Activated T-helper 17 cell treated with anti-CD3 and anti-CD28 coated beads, Interleukin-2, amount 50 U/mL, for 72 hours (primary cell): Measurements from ENCODE around the gene PRR11. TPM values are rescaled to one million over a fixed set of nuclear protein-coding genes. Genes with fewer than 3 reads are reported as not detected.
"Not testable (repeated sequence)": the region's sequence is repeated elsewhere in the genome, so short reads cannot be mapped to it uniquely, and the experiment has no call there.

Experiments
- ATAC-seq: fragments of 150-1000 bp; cut with Tn5 transposase; replicated peaks from 2 replicates; pipeline ENCODE4 v1.10.0; 2021; ENCODE audit warnings: mild to moderate bottlenecking, moderate library complexity
- H3K27ac Mint-ChIP-seq: one replicate; pipeline ENCODE4 v1.8.0; 2022; ENCODE audit warnings: mixed read lengths
- H3K27me3 Mint-ChIP-seq: one replicate; pipeline ENCODE4 v1.8.0; 2022; ENCODE audit warnings: mixed read lengths
- H3K36me3 Mint-ChIP-seq: one replicate; pipeline ENCODE4 v1.8.0; 2022; ENCODE audit warnings: low read depth, mild to moderate bottlenecking, mixed read lengths
- H3K4me1 Mint-ChIP-seq: one replicate; pipeline ENCODE4 v1.8.0; 2022; ENCODE audit warnings: mixed read lengths
- H3K4me3 Mint-ChIP-seq: one replicate; pipeline ENCODE4 v1.8.0; 2022; ENCODE audit warnings: mild to moderate bottlenecking, mixed read lengths
- H3K9me3 Mint-ChIP-seq: one replicate; pipeline ENCODE4 v1.8.0; 2022; ENCODE audit warnings: mixed read lengths
- total RNA-seq, 2 donors: library from RNA; stranded (reverse); gene quantifications; one replicate each; pipeline ENCODE4 v1.2.3, GENCODE V29; 2022

Gene PRR11
- total RNA-seq, 2 donors from 2014 or later = 74.5 to 76.9 TPM

DNA sequence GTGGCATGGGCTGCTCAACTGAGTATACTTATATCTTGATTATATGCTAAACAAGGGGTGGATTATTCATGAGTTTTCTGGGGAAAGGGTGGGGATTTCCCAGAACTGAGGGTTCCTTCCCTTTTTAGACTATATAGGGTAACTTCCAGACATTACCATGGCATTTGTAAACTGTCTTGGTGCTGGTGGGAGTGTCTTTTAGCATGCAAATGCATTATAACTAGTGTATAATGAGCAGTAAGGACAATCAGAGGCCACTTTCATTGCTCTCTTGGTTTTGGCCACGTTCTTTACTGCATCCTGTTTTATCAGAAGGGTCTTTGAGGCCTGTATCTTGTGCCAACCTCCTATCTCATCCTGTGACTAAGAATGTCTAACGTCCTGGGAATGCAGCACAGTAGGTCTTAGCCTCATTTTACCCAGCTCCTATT, 12.0 kb downstream of the PRR11 start:
- H3K27me3 Mint-ChIP-seq = no peaks in the 10 kb centered on the region
- peaks cover 4% of the 10 kb centered on the region for H3K4me1 Mint-ChIP-seq
- no peaks in the 10 kb centered on the region for H3K9me3 Mint-ChIP-seq
- ATAC-seq = peak; percentile 29
- H3K27ac Mint-ChIP-seq = no peak overlapping the region
- H3K36me3 Mint-ChIP-seq = peaks cover 6% of the 10 kb centered on the region
- no peak overlapping the region for H3K4me3 Mint-ChIP-seq

DNA sequence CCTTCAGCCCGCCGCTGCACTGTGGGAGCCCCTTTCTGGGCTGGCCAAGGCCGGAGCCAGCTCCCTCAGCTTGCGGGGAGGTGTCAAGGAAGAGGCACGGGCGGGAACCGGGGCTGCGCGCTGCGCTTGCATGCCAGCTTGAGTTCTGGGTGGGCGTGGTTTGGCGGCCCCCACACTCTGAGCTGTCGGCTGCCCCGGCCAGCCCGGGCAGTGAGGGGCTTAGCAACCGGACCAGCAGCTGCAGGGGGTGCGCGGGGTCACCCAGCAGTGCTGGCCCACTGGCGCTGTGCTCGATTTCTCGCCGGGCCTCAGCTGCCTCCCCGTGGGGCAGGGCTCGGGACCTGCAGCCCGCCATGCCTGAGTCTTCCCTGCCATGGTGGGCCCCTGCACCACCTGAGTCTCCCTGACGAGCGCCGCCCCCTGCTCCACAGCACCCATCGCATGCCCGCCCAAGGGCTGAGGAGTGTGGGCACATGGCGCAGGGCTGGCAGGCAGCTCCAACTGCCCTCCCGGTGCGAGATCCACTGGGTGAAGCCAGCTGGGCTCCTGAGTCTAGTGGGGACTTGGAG, 17.0 kb downstream of the PRR11 start:
- peaks cover 6% of the 10 kb centered on the region for H3K36me3 Mint-ChIP-seq
- H3K4me3 Mint-ChIP-seq = no peak overlapping the region
- ATAC-seq = no peak
- H3K4me1 Mint-ChIP-seq = peaks cover 9% of the 10 kb centered on the region
- no peaks in the 10 kb centered on the region for H3K27me3 Mint-ChIP-seq
- H3K27ac Mint-ChIP-seq = no peak overlapping the region
- no peaks in the 10 kb centered on the region for H3K9me3 Mint-ChIP-seq

DNA sequence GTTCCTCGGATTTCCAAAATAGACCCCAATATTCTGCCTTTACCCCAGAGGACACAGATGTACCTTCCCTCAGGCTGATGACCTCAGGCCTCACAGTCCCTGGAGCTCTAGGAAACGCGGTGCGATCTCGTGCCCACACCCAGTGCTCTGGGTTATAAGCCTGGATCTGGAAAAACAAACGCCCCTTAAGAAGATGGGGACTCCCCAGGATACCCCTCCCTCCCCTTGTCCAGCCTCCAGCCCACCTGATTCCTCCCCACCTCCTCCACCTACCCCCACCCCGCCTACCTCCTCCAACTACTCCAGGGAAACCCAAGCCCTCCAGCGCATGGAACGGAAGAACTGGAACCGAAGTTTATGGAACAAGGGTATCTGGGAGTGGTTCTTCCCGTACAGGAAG, 19.1 kb downstream of the PRR11 start:
- no peak overlapping the region for H3K4me3 Mint-ChIP-seq
- no peak for ATAC-seq
- no peaks in the 10 kb centered on the region for H3K9me3 Mint-ChIP-seq
- H3K27ac Mint-ChIP-seq = no peak overlapping the region
- H3K36me3 Mint-ChIP-seq = peaks cover 6% of the 10 kb centered on the region
- H3K4me1 Mint-ChIP-seq = peaks cover 6% of the 10 kb centered on the region
- H3K27me3 Mint-ChIP-seq = no peaks in the 10 kb centered on the region

DNA sequence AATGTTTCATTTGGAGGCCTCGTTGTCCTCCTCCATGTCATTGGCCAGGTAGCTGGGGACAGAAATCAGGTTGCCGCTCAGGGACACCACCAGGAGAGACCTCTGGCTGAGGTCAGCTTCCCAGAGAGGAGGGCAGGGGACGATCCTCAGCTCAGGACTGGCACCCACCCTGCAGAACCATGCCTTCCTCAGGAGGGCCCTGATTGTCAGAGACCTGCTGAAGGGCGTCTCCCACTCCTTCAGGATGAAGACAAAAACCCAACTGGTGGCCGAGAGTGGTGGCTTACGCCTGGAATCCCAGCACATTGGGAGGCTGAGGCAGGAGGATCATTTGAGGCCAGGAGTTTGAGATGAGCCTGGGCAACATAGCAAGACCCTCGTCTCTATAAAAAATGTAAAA, 19.5 kb downstream of the PRR11 start:
- peaks cover 6% of the 10 kb centered on the region for H3K36me3 Mint-ChIP-seq
- H3K4me1 Mint-ChIP-seq = peaks cover 6% of the 10 kb centered on the region
- H3K27me3 Mint-ChIP-seq = no peaks in the 10 kb centered on the region
- no peaks in the 10 kb centered on the region for H3K9me3 Mint-ChIP-seq
- ATAC-seq = no peak
- H3K4me3 Mint-ChIP-seq = no peak overlapping the region
- H3K27ac Mint-ChIP-seq = no peak overlapping the region

DNA sequence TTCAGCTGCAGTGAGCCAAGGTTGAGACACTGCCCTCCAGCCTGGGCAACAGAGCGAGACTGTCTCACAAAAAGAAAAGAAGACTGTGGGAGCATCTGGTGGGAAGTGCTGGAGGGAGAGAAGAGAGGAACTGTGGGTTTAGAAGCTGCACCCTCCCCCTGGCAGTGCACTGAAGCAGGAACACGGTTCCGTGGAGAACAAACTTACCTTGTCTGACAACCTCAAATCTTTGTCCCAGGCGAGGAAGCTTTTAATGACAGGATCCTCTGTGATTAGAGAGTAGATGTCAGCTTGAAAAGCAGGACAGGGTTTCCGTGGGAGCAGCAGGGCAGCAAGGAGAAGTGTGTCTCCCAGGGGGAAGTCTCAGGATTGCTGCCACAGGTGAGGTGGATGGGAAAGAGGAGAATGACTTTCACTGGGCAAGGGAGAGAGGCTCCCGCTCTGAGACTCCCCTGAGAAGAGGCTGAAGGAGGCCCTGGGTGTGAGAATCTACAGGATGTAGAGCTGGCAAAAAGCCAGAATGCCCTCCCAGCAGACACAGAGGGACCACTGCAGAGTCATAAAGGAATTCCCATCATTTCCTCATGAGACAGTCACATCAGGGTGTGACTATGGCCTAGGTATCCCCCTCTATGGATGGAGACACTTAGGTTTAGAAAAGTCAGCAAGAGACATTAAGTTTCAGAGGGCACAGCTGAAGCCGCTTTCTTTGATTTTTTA, 22.9 kb downstream of the PRR11 start:
- Mint-ChIP-seq H3K9me3 (no peaks in the 10 kb centered on the region), H3K36me3 (no peaks in the 10 kb centered on the region), H3K4me3 (no peak overlapping the region), H3K27me3 (no peaks in the 10 kb centered on the region), H3K27ac (peak overlapping the region; percentile 43), H3K4me1 (peaks cover 6% of the 10 kb centered on the region)
- no peak for ATAC-seq

DNA sequence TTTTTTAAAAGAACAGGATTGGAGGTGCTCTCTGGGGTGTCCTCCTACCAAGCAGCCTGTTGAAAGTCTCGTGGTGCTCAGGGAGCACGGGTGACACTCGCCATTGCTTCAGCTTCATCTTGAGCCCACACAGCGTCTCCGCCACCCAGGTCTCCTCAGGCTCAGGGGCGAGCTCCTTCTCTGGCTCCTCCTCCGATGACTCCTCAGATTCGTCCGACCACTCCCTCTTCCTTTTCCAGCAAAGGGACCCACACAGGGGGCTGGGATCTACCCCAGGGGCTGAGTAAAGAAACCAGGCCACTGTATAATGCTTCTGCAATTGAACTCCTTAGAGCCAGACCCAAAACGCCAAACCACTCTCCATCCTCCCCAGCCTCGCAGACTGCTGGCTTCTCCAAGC, 24.1 kb downstream of the PRR11 start:
- not testable (repeated sequence) for H3K27me3 Mint-ChIP-seq, H3K9me3 Mint-ChIP-seq, ATAC-seq, H3K36me3 Mint-ChIP-seq, H3K4me3 Mint-ChIP-seq, H3K27ac Mint-ChIP-seq, H3K4me1 Mint-ChIP-seq

DNA sequence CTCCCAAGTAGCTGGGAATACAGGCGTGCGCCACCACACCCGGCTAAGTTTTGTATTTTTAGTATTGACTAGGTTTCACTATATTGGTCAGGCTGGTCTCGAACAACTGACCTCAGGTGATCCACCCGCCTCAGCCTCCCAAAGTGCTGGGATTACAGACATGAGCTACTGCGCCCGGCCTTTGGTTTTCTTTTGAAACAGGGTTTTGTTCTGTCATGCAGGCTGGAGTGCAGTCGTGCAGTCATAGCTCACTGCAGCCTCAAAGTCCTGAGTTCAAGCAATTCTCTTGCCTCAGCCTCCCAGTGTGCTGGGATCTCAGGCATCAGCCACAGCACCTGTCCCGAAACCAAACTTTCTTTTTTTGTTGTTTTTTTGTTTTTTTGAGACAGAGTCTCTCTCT, 25.1 kb downstream of the PRR11 start:
- H3K9me3 Mint-ChIP-seq = no peaks in the 10 kb centered on the region
- no peak overlapping the region for H3K4me3 Mint-ChIP-seq
- no peaks in the 10 kb centered on the region for H3K36me3 Mint-ChIP-seq

DNA sequence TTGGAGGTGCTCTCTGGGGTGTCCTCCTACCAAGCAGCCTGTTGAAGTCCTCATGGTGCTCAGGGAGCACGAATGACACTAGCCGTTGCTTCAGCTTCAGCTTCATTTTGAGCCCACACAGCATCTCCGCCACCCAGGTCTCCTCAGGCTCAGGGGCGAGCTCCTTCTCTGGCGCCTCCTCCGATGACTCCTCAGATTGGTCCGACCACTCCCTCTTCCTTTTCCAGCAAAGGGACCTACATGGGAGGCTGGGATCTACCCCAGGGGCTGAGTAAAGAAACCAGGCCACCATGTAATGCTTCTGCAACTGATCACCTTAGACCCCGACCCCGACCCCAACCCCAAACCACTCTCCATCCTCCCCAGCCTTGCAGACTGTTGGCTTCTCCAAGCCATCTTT, 25.9 kb downstream of the PRR11 start:
- Mint-ChIP-seq H3K9me3 (no peaks in the 10 kb centered on the region), H3K4me3 (no peak overlapping the region), H3K36me3 (no peaks in the 10 kb centered on the region), H3K4me1 (peaks cover 6% of the 10 kb centered on the region), H3K27me3 (no peaks in the 10 kb centered on the region), H3K27ac (no peak overlapping the region)
- no peak for ATAC-seq

More for the DNA sequence above, 25.1 kb downstream of the PRR11 start:
- no peaks in the 10 kb centered on the region for H3K27me3 Mint-ChIP-seq
- H3K27ac Mint-ChIP-seq = no peak overlapping the region
- peaks cover 6% of the 10 kb centered on the region for H3K4me1 Mint-ChIP-seq
- ATAC-seq = no peak

DNA sequence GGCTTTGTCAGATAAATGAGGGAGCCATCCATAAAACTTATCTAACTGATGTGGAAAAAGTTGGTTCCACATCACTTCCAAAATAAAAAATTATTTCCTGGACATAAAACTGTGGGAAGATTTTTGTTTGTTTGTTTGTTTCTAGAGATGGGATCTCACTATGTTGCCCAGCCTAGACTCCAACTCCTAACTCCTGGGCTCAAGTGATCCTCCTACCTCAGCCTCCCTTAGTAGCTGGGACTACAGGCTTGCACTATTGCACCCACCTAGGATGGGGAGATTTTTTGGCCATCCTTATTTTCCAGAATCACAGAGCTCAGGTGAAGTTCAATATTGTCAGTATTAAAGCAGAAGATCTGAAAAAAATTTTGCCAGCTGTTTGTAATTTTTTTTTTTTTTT, 30.5 kb downstream of the PRR11 start:
- no peak for ATAC-seq
- no peak overlapping the region for H3K27ac Mint-ChIP-seq
- no peaks in the 10 kb centered on the region for H3K27me3 Mint-ChIP-seq
- no peak overlapping the region for H3K4me3 Mint-ChIP-seq
- no peaks in the 10 kb centered on the region for H3K4me1 Mint-ChIP-seq
- H3K36me3 Mint-ChIP-seq = no peaks in the 10 kb centered on the region
- H3K9me3 Mint-ChIP-seq = no peaks in the 10 kb centered on the region

DNA sequence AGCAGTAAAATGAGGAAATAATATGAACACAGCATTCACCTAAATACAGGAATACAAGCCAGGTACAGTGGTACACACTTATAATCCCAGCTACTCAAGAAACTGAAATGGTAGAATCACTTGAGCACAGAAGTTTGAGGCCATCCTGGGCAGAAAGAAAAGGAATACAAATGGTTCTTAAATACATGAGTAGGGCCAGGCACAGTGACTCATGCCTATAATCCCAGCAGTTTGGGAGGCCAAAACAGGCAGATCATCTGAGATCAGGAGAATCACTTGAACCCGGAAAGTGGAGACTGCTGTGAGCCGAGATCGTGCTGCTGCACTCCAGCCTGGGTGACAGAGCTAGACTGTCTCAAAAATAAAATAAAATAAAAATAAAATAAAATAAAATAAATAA, 31.3 kb downstream of the PRR11 start:
- no peak overlapping the region for H3K27ac Mint-ChIP-seq
- no peak overlapping the region for H3K4me3 Mint-ChIP-seq
- no peaks in the 10 kb centered on the region for H3K36me3 Mint-ChIP-seq
- H3K27me3 Mint-ChIP-seq = no peaks in the 10 kb centered on the region
- peaks cover 2% of the 10 kb centered on the region for H3K9me3 Mint-ChIP-seq
- ATAC-seq = no peak
- no peaks in the 10 kb centered on the region for H3K4me1 Mint-ChIP-seq

DNA sequence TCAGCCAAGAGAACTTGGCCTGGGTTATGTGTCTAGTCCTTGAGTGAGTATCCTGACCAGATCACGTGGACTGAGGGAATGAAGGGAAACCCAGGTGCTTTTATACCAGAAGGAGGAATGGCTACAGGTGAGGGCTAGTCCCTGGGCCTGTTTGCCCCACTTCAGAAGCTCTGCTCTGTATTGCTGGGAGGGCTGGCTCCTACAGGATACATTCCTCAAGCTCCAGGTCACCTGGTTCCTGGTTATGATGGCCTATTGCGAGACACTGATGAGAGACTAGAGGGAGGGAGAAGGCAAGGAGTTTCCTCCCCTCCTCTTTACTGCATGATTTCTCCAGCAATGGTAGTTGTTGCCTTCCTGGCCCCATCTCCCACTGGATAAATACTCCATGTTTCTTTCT, 35.3 kb downstream of the PRR11 start:
- peaks cover 3% of the 10 kb centered on the region for H3K9me3 Mint-ChIP-seq
- no peak for ATAC-seq
- H3K4me3 Mint-ChIP-seq = no peak overlapping the region
- no peak overlapping the region for H3K27ac Mint-ChIP-seq
- H3K36me3 Mint-ChIP-seq = peaks cover 5% of the 10 kb centered on the region
- H3K27me3 Mint-ChIP-seq = no peaks in the 10 kb centered on the region
- H3K4me1 Mint-ChIP-seq = no peaks in the 10 kb centered on the region

DNA sequence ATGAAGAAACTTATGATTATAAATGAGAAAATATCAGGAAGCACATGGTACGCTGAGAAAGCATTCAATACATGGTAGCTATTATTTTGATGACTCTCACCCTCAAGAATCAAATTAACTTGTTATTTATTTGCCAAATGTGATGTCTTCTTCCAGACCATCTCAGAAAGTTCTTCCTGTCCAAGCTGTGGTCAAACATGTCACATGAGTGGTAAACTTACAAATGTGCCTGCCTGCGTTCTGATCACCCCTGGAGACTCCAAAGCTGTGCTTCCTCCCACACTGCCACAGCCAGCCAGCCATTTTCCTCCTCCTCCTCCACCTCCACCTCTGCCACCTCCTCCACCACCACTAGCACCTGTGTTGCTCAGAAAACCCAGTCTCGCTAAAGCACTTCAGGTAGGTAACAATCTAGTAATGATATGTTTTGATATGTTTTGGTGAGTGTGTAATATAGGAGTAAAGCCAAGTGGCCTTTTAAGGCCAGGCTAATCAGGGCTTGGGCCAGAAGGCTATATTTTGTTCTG, 37.9 kb downstream of the PRR11 start:
- Mint-ChIP-seq H3K27me3 (no peaks in the 10 kb centered on the region), H3K9me3 (peaks cover 3% of the 10 kb centered on the region), H3K4me3 (no peak overlapping the region), H3K4me1 (no peaks in the 10 kb centered on the region), H3K36me3 (peaks cover 5% of the 10 kb centered on the region), H3K27ac (peak overlapping the region; percentile 25)
- no peak for ATAC-seq

DNA sequence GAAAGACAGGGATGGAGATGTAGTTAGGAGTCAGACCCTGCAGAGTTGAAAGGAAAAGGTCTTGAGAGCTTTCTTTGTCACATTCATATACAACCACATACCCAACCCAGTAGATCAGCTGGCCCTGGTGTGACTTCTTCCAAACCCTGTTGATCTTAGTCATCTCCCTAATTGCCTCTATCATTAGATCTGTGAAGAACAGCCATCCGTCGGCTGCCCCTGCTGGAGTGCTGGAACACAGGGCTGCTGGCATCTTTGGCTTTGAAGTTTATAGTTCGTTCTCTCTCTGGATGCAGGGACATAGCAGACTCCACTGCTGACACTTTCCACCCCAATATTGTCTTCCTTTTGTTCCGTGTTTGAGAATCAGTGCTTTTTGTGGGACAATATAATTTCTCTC, 43.9 kb downstream of the PRR11 start:
- no peak overlapping the region for H3K4me3 Mint-ChIP-seq
- no peak overlapping the region for H3K27ac Mint-ChIP-seq
- H3K27me3 Mint-ChIP-seq = no peaks in the 10 kb centered on the region

DNA sequence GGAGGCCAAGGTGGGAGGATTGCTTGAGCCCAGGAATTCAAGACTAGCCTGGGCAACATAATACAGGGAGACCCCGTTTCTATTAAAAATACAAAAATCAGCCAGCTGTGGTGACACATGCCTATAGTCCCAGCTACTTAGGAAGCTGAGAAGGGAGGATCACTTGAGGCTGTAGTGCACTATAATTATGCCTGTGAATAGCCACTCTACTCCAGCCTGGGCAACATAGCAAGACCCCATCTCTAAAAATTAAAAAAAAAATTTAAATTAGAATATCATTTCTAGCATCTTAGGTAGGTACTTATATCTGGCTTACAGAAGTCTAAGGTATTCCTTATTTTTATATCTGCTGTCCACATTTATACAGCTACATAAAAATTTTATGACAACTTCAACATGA, 46.8 kb downstream of the PRR11 start:
- ATAC-seq = no peak
- Mint-ChIP-seq H3K27me3 (no peaks in the 10 kb centered on the region), H3K4me3 (no peak overlapping the region)

More for the DNA sequence above, 43.9 kb downstream of the PRR11 start:
- peaks cover 5% of the 10 kb centered on the region for H3K36me3 Mint-ChIP-seq
- no peak for ATAC-seq
- no peaks in the 10 kb centered on the region for H3K4me1 Mint-ChIP-seq
- H3K9me3 Mint-ChIP-seq = no peaks in the 10 kb centered on the region

DNA sequence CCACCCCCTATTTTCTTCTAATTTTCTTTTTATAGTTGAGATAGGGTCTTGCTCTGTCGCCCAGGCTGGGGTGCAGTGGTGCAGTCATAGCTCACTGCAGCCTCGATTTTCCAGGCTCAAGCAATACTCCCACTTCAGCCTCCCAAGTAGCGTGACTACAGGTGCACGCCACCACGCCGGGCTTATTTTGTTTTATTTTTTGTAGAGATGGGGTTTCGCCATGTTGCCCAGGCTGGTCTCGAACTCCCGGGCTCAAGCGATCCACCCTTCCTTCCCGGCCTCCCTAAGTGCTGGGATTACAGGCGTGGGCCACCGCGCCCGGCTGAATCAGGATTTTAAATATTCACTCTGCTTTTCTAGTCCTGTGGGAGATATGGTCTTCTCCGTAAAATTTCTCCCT, 63.8 kb downstream of the PRR11 start:
- H3K27ac Mint-ChIP-seq = no peak overlapping the region
- no peaks in the 10 kb centered on the region for H3K27me3 Mint-ChIP-seq
- H3K4me3 Mint-ChIP-seq = peak overlapping the region; percentile 99
- no peaks in the 10 kb centered on the region for H3K9me3 Mint-ChIP-seq
- H3K4me1 Mint-ChIP-seq = peaks cover 5% of the 10 kb centered on the region
- ATAC-seq = no peak
- H3K36me3 Mint-ChIP-seq = peaks cover 11% of the 10 kb centered on the region

More for the DNA sequence above, 46.8 kb downstream of the PRR11 start:
- no peaks in the 10 kb centered on the region for H3K9me3 Mint-ChIP-seq
- H3K4me1 Mint-ChIP-seq = no peaks in the 10 kb centered on the region
- no peaks in the 10 kb centered on the region for H3K36me3 Mint-ChIP-seq
- H3K27ac Mint-ChIP-seq = no peak overlapping the region
